Amygdala (tissue), 56 donors: Measurements from ENCODE around the gene ABL2.
"Not testable (repeated sequence)": the region's sequence is repeated elsewhere in the genome, so short reads cannot be mapped to it uniquely, and the experiment has no call there.

Source experiments
- DNase-seq, 56 donors: peaks; one replicate each; lab custom pipeline; 2025; lab: John Stamatoyannopoulos, UW

The ABL2 gene

GRCh38 chr1:179221121-179221520, 8.4 kb downstream of the ABL2 start:
- DNase-seq, result not testable (repeated sequence)

- no peak for DNase-seq
Measured at GRCh38 chr1:179217943-179218507, 11.5 kb downstream of the ABL2 start.

GRCh38 chr1:179213317-179213716, 16.2 kb downstream of the ABL2 start:
- DNase-seq, result not testable (repeated sequence)

GRCh38 chr1:179208681-179209477, 20.6 kb downstream of the ABL2 start:
- DNase-seq, result no peak

- peak in 1 of 56 donors; percentile 4 for DNase-seq
Measured at GRCh38 chr1:179206812-179207211, 22.7 kb downstream of the ABL2 start.

- DNase-seq, result no peak
Measured at GRCh38 chr1:179205284-179205683, 24.2 kb downstream of the ABL2 start.

- DNase-seq, result no peak
Measured at GRCh38 chr1:179202161-179202560, 27.3 kb downstream of the ABL2 start.

- DNase-seq, result no peak
Measured at GRCh38 chr1:179200586-179200985, 28.9 kb downstream of the ABL2 start.

- no peak for DNase-seq
Measured at GRCh38 chr1:179197690-179198297, 31.7 kb downstream of the ABL2 start.

GRCh38 chr1:179195857-179196256, 33.6 kb downstream of the ABL2 start:
- DNase-seq, result not testable (repeated sequence)

- DNase-seq, result no peak
Measured at GRCh38 chr1:179195376-179195775, 34.1 kb downstream of the ABL2 start.

- DNase-seq, result no peak
Measured at GRCh38 chr1:179194068-179194537, 35.4 kb downstream of the ABL2 start.

GRCh38 chr1:179190861-179191260, 38.6 kb downstream of the ABL2 start:
- peak in 1 of 56 donors; percentile 4 for DNase-seq

- DNase-seq, result no peak
Measured at GRCh38 chr1:179187735-179188471, 41.6 kb downstream of the ABL2 start.

GRCh38 chr1:179187043-179187442, 42.4 kb downstream of the ABL2 start:
- no peak for DNase-seq

- no peak for DNase-seq
Measured at GRCh38 chr1:179184403-179184802, 45.1 kb downstream of the ABL2 start.

- no peak for DNase-seq
Measured at GRCh38 chr1:179183857-179184256, 45.6 kb downstream of the ABL2 start.

GRCh38 chr1:179178950-179179349, 50.5 kb downstream of the ABL2 start:
- DNase-seq, result no peak

- DNase-seq, result no peak
Measured at GRCh38 chr1:179178183-179178582, 51.3 kb downstream of the ABL2 start.

- no peak for DNase-seq
Measured at GRCh38 chr1:179177615-179178014, 51.9 kb downstream of the ABL2 start.

GRCh38 chr1:179177182-179177581, 52.3 kb downstream of the ABL2 start:
- DNase-seq, result peak in 6 of 56 donors; percentile 1 to 4 (median 2)
